ENCODE measurements around the gene POU6F1. TPM values are rescaled to one million over a fixed set of nuclear protein-coding genes. Genes with fewer than 3 reads are reported as not detected.
"Not testable (repeated sequence)": the region's sequence is repeated elsewhere in the genome, so short reads cannot be mapped to it uniquely, and the experiment has no call there.

Gene POU6F1
- total RNA-seq, 4 donors from 2014 or later, result 12.6 to 33.9 (median 17.9) TPM

DNA sequence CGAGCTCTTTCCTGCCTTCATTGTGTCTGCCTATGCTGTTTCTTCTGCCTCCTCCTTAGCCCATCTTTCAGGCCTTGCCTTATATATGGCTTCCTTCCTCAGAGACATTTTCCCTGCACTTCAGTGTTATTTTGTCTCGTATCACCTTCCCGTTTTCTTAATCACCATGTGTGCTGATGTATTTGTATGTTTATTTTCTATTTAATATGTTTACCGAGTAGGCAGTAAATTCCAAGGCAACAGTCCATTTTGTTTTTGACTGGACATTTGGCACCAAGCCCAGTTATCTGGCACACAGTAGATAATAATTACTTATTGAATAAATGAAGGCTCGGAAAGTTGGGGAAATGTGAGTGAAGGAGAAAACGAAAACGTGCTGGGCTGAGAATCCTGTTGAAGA is 4.6 kb upstream of the POU6F1 start:
- TF ChIP-seq, protein P1, sequence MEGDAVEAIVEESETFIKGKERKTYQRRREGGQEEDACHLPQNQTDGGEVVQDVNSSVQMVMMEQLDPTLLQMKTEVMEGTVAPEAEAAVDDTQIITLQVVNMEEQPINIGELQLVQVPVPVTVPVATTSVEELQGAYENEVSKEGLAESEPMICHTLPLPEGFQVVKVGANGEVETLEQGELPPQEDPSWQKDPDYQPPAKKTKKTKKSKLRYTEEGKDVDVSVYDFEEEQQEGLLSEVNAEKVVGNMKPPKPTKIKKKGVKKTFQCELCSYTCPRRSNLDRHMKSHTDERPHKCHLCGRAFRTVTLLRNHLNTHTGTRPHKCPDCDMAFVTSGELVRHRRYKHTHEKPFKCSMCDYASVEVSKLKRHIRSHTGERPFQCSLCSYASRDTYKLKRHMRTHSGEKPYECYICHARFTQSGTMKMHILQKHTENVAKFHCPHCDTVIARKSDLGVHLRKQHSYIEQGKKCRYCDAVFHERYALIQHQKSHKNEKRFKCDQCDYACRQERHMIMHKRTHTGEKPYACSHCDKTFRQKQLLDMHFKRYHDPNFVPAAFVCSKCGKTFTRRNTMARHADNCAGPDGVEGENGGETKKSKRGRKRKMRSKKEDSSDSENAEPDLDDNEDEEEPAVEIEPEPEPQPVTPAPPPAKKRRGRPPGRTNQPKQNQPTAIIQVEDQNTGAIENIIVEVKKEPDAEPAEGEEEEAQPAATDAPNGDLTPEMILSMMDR (IDR thresholded peaks at IDR 0.05), result no peak
- TF ChIP-seq POLR2AphosphoS5 (IDR thresholded peaks at IDR 0.05) (no peak), POLR2A (IDR thresholded peaks at IDR 0.05) (no peak), EP300 (IDR thresholded peaks at IDR 0.05) (no peak)
- Histone ChIP-seq H3K36me3 (peaks cover 0 to 10% of the 10 kb centered on the region in 2 donors), H3K27me3 (no peaks in the 10 kb centered on the region), H3K4me1 (peaks cover 0 to 14% (median 3%) of the 10 kb centered on the region in 3 donors), H3K9me3 (no peaks in the 10 kb centered on the region), H3K4me3 (no peak overlapping the region), H3K27ac (no peak overlapping the region)
- 68 to 89% methylated on average over 3 to 7 of the region's 7 CpGs for WGBS, 2 donors (ENCODE audit: low coverage in 1 of 2)
- no peak for ATAC-seq

DNA sequence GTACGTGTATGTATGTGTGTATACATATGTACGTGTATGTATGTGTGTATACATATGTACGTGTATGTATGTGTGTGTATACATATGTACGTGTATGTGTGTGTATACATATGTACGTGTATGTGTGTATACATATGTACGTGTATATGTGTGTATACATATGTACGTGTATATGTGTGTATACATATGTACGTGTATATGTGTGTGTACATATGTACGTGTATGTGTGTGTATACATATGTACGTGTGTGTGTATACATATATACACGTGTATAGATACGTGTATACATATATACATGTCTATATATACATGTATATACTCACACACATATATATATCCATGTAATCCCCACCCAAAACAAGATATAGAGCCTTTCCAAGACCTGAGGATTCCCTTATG is 2.0 kb upstream of the POU6F1 start:
- 75 to 78% methylated on average over 12 of the region's 12 CpGs for WGBS, 2 donors (ENCODE audit: low coverage in 1 of 2)
- H3K4me3 ChIP-seq, H3K27me3 ChIP-seq, H3K9me3 ChIP-seq, ATAC-seq, H3K27ac ChIP-seq: not testable (repeated sequence)
- H3K36me3 ChIP-seq, result peaks cover 0 to 11% of the 10 kb centered on the region in 2 donors
- H3K4me1 ChIP-seq, result peaks cover 0 to 29% (median 3%) of the 10 kb centered on the region in 3 donors

DNA sequence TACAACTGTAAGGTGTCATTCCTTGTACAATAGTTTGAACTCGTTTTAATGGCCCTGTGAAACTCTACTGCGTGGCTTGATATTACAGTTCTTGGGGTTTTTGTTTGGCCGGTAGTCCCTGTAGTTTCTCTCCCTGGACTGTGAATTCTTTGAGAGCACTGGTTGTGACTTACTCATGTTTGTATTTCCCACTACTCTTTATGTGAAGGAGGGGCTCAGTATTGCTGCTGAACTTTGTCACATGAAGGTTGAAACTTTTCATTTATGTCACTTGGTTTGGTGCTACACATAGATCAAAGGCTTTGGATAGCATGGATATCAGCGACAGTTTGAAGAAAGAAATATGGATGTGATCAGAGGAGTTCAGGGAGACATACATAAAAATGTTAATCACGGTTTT is 1.5 kb upstream of the POU6F1 start:
- peak overlapping the region in 3 of 4 donors; percentile 94 to 100 (median 99) for H3K27ac ChIP-seq
- H3K4me1 ChIP-seq, result peaks cover 0 to 29% (median 3%) of the 10 kb centered on the region in 3 donors
- no peaks in the 10 kb centered on the region for H3K27me3 ChIP-seq
- peaks cover 0 to 11% of the 10 kb centered on the region in 2 donors for H3K36me3 ChIP-seq
- no peaks in the 10 kb centered on the region for H3K9me3 ChIP-seq
- ATAC-seq, result no peak
- 70 to 80% methylated on average over 5 of the region's 5 CpGs for WGBS, 2 donors (ENCODE audit: low coverage in 1 of 2)
- TF ChIP-seq POLR2A (IDR thresholded peaks at IDR 0.05), result no peak
- TF ChIP-seq, protein P1 (IDR thresholded peaks at IDR 0.05), result no peak
- TF ChIP-seq EP300 (IDR thresholded peaks at IDR 0.05), result no peak
- no peak for TF ChIP-seq POLR2AphosphoS5 (IDR thresholded peaks at IDR 0.05)
- H3K4me3 ChIP-seq, result no peak overlapping the region

DNA sequence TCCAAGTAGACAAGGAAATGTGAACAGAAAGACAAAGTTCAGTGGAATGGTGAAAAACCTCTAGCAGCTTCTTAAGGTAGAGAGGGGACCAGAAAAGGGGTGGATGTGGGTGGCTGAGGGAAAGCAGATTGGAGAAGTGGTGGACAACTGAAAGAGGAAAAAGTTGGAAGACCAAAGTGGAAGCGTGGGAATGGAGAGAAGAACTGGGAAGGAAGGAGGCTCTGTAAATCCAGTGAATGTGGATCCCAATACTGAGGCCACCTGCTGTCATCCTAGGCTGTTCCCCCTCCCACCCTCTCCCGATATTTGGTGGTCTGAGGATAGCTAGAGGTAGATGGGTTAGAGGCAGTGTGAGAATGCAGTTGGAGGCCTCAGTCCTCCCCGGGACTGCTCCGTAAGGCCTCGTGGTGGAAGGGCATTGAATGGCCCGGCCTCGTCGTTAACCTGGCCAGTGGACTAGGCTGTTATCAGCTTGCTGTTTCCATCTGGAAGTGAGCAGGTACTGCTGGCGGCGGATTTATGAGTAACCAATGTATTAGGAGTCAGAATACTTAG is 822 bp upstream of the POU6F1 start:
- no peaks in the 10 kb centered on the region for H3K9me3 ChIP-seq
- no peak for TF ChIP-seq POLR2A (IDR thresholded peaks at IDR 0.05)
- TF ChIP-seq, protein P1 (IDR thresholded peaks at IDR 0.05), result no peak
- no peak for TF ChIP-seq POLR2AphosphoS5 (IDR thresholded peaks at IDR 0.05)
- TF ChIP-seq EP300 (IDR thresholded peaks at IDR 0.05), result no peak
- no peak for ATAC-seq
- WGBS, 2 donors (ENCODE audit: low coverage in 1 of 2), result 47 to 80% methylated on average over 1 to 10 of the region's 10 CpGs
- peaks cover 0 to 29% (median 3%) of the 10 kb centered on the region in 3 donors for H3K4me1 ChIP-seq
- no peaks in the 10 kb centered on the region for H3K27me3 ChIP-seq
- H3K4me3 ChIP-seq, result peak overlapping the region; percentile 96 to 99
- peak overlapping the region; percentile 94 to 100 (median 98) for H3K27ac ChIP-seq
- peaks cover 0 to 14% of the 10 kb centered on the region in 2 donors for H3K36me3 ChIP-seq

DNA sequence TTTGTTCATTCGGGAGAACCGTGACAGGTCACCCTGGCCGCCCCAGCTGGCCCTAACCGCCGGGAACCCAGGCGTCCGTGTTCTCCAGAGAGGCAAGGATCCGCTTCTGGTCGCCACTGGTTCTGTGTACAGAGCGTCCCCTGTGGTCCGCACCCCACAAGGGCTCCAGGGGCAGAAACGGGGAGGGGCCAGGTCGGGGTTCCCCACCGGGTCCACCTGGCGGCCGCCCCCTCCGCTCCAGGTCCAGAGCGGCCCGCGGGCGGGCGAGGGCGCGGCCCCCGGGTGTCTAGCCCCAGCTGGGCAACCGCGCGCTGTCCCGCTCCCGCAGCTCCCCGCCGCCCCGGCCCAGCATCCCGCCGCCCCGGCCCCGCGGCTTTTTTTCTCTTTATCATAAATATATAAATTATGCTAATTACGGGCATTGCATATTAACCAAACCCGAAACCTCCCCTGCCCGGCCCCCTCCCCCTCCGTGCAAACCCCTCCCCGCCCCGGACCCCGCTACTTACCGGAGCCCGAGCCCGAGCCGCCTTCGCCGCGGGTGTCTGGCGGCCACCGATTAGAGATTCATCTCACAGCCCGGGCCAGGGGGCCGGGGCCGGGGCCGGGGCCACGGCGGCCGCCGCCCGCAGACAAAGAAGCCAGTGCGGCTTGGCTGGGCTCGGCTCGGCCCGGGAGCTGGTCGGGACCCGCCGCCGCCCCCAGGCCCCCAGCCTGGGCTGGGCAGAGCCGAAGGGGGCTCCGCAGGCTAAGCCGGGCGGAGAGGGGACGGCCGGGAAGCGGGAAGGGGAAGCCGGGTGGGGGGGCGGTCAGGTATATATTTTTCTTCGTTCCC is 512 bp downstream of the POU6F1 start:
- Histone ChIP-seq H3K27ac (peak overlapping the region; percentile 94 to 100 (median 98)), H3K27me3 (no peaks in the 10 kb centered on the region), H3K4me3 (peak overlapping the region; percentile 96 to 99), H3K9me3 (no peaks in the 10 kb centered on the region), H3K4me1 (peaks cover 0 to 29% (median 3%) of the 10 kb centered on the region in 3 donors), H3K36me3 (peaks cover 0 to 18% of the 10 kb centered on the region in 2 donors)
- peak; percentile 71 for ATAC-seq
- TF ChIP-seq POLR2A (IDR thresholded peaks at IDR 0.05), result peak; percentile 26 to 34
- TF ChIP-seq, protein P1 (IDR thresholded peaks at IDR 0.05), result peak in 3 of 4 experiments; percentile 37 to 52 (median 46)
- no peak for TF ChIP-seq EP300 (IDR thresholded peaks at IDR 0.05)
- no peak for TF ChIP-seq POLR2AphosphoS5 (IDR thresholded peaks at IDR 0.05)
- 3% methylated on average over 12 of the region's 81 CpGs; no CpG with 5 or more reads in 1 of the 2 donors for WGBS, 2 donors (ENCODE audit: low coverage in 1 of 2)

All from gastroesophageal sphincter (tissue), 4 donors.